Mesenteric fat pad (tissue), 1 donor: ENCODE measurements around the gene SLC9A8. TPM values are rescaled to one million over a fixed set of nuclear protein-coding genes. Genes with fewer than 3 reads are reported as not detected.

Experiments used
- DNase-seq: peaks from one replicate; pipeline ENCODE4 v3.0.0-alpha.2; 2020; ENCODE audit warnings: low spot score
- total RNA-seq: library from RNA; stranded (reverse); fragmentation: NEBNext Ultra II Directional; extraction: Animal tissue kit (Norgen Biotek cat#: 25700); gene quantifications from one replicate; pipeline ENCODE4 v1.2.1, GENCODE V29; 2021
- donor health status: DM: yes; HTN: yes; CAD: no.

SLC9A8 gene
- total RNA-seq, 1 donor from 2014 or later = 12.7 TPM

- no peak for DNase-seq
These were observed 662 bp upstream of the SLC9A8 start for GRCh38 chr20:49811825-49812506.

- no peak for DNase-seq
These were observed 812 bp downstream of the SLC9A8 start for GRCh38 chr20:49813305-49813974.

GRCh38 chr20:49814057-49814694 lies 1.5 kb downstream of the SLC9A8 start:
- DNase-seq = no peak

- DNase-seq = no peak
These were observed 6.2 kb downstream of the SLC9A8 start for GRCh38 chr20:49818816-49819215.

GRCh38 chr20:49819702-49820101 lies 7.1 kb downstream of the SLC9A8 start:
- DNase-seq = no peak

GRCh38 chr20:49821381-49821780 lies 8.8 kb downstream of the SLC9A8 start:
- no peak for DNase-seq

GRCh38 chr20:49821870-49822331 lies 9.3 kb downstream of the SLC9A8 start:
- DNase-seq = no peak

GRCh38 chr20:49823152-49823847 lies 10.7 kb downstream of the SLC9A8 start:
- no peak for DNase-seq

- no peak for DNase-seq
These were observed 11.6 kb downstream of the SLC9A8 start for GRCh38 chr20:49824206-49824605.

GRCh38 chr20:49825521-49826033 lies 12.9 kb downstream of the SLC9A8 start:
- no peak for DNase-seq

GRCh38 chr20:49831022-49831769 lies 18.6 kb downstream of the SLC9A8 start:
- no peak for DNase-seq

- no peak for DNase-seq
These were observed 19.4 kb downstream of the SLC9A8 start for GRCh38 chr20:49831770-49832631.

GRCh38 chr20:49832632-49833327 lies 20.2 kb downstream of the SLC9A8 start:
- DNase-seq = no peak

GRCh38 chr20:49833483-49833882 lies 20.9 kb downstream of the SLC9A8 start:
- DNase-seq = no peak

- DNase-seq = no peak
These were observed 22.4 kb downstream of the SLC9A8 start for GRCh38 chr20:49835031-49835430.

- DNase-seq = no peak
These were observed 25.9 kb downstream of the SLC9A8 start for GRCh38 chr20:49838546-49838945.

GRCh38 chr20:49843139-49843538 lies 30.5 kb downstream of the SLC9A8 start:
- no peak for DNase-seq

GRCh38 chr20:49843770-49844380 lies 31.2 kb downstream of the SLC9A8 start:
- DNase-seq = no peak

GRCh38 chr20:49845060-49845459 lies 32.4 kb downstream of the SLC9A8 start:
- no peak for DNase-seq
